Measurements from ENCODE around the gene TP53AIP1. TPM values are rescaled to one million over a fixed set of nuclear protein-coding genes. Genes with fewer than 3 reads are reported as not detected.

The TP53AIP1 gene
- not detected for polyA plus RNA-seq (2013, experiment 1 of 2)
- not detected for polyA plus RNA-seq (2013, experiment 2 of 2)

GRCh38 chr11:128942817-128943427 lies at the start of gene TP53AIP1:
Gene TP53AIP1 (minus strand): TSS chr11:128942871. CDS start chr11:128937818, 5,053 bp downstream.
- Histone ChIP-seq H3K9me3 (ENCODE audit: insufficient read depth, low read depth, low read length) (no peaks in the 10 kb centered on the region), H3K36me3 (ENCODE audit: insufficient read depth, low read length) (no peaks in the 10 kb centered on the region), H3K9ac (ENCODE audit: low read depth, low read length) (no peak within 1 kb of the TSS), H3K27ac (ENCODE audit: low read depth, low read length) (no peak within 1 kb of the TSS), H3K4me1 (ENCODE audit: insufficient read depth, low read length) (no peaks in the 10 kb centered on the region), H3K27me3 (ENCODE audit: insufficient read depth, low read length) (peaks cover 15% of the 10 kb centered on the region; the same call in 1 of the 2 replicates), H3K4me3 (ENCODE audit: low read length) (no peak within 1 kb of the TSS)
- 92% methylated on average over 21 of the region's 21 CpGs for WGBS

- Histone ChIP-seq H3K36me3 (ENCODE audit: insufficient read depth, low read length) (no peaks in the 10 kb centered on the region), H3K4me1 (ENCODE audit: insufficient read depth, low read length) (no peaks in the 10 kb centered on the region), H3K9ac (ENCODE audit: low read depth, low read length) (no peak overlapping the region), H3K4me3 (ENCODE audit: low read length) (no peak overlapping the region), H3K9me3 (ENCODE audit: insufficient read depth, low read depth, low read length) (no peaks in the 10 kb centered on the region), H3K27me3 (ENCODE audit: insufficient read depth, low read length) (no peaks in the 10 kb centered on the region), H3K27ac (ENCODE audit: low read depth, low read length) (no peak overlapping the region)
Measured at GRCh38 chr11:128988242-128988970, 45.7 kb upstream of the TP53AIP1 start.

GRCh38 chr11:128985880-128986279 lies 43.2 kb upstream of the TP53AIP1 start:
- WGBS = 89% methylated on average over 5 of the region's 5 CpGs
- no peaks in the 10 kb centered on the region for H3K9me3 ChIP-seq (ENCODE audit: insufficient read depth, low read depth, low read length)

GRCh38 chr11:128983023-128983422 lies 40.4 kb upstream of the TP53AIP1 start:
- Histone ChIP-seq H3K4me3 (ENCODE audit: low read length) (no peak overlapping the region), H3K27me3 (ENCODE audit: insufficient read depth, low read length) (no peaks in the 10 kb centered on the region), H3K27ac (ENCODE audit: low read depth, low read length) (no peak overlapping the region), H3K9me3 (ENCODE audit: insufficient read depth, low read depth, low read length) (no peaks in the 10 kb centered on the region), H3K4me1 (ENCODE audit: insufficient read depth, low read length) (no peaks in the 10 kb centered on the region), H3K9ac (ENCODE audit: low read depth, low read length) (no peak overlapping the region), H3K36me3 (ENCODE audit: insufficient read depth, low read length) (peaks cover 21% of the 10 kb centered on the region)
- 94% methylated on average over 8 of the region's 8 CpGs for WGBS

More at GRCh38 chr11:128985880-128986279, 43.2 kb upstream of the TP53AIP1 start:
- Histone ChIP-seq H3K27me3 (ENCODE audit: insufficient read depth, low read length) (no peaks in the 10 kb centered on the region), H3K4me3 (ENCODE audit: low read length) (no peak overlapping the region), H3K36me3 (ENCODE audit: insufficient read depth, low read length) (peaks cover 5% of the 10 kb centered on the region), H3K9ac (ENCODE audit: low read depth, low read length) (no peak overlapping the region), H3K4me1 (ENCODE audit: insufficient read depth, low read length) (no peaks in the 10 kb centered on the region), H3K27ac (ENCODE audit: low read depth, low read length) (no peak overlapping the region)

GRCh38 chr11:128981254-128981653 lies 38.6 kb upstream of the TP53AIP1 start:
- no peak overlapping the region for H3K27ac ChIP-seq (ENCODE audit: low read depth, low read length)
- H3K4me1 ChIP-seq (ENCODE audit: insufficient read depth, low read length) = no peaks in the 10 kb centered on the region
- no peaks in the 10 kb centered on the region for H3K27me3 ChIP-seq (ENCODE audit: insufficient read depth, low read length)
- WGBS = 89% methylated on average over 7 of the region's 7 CpGs
- no peaks in the 10 kb centered on the region for H3K9me3 ChIP-seq (ENCODE audit: insufficient read depth, low read depth, low read length)
- H3K4me3 ChIP-seq (ENCODE audit: low read length) = no peak overlapping the region
- no peak overlapping the region for H3K9ac ChIP-seq (ENCODE audit: low read depth, low read length)
- H3K36me3 ChIP-seq (ENCODE audit: insufficient read depth, low read length) = peaks cover 33% of the 10 kb centered on the region

- peaks cover 67% of the 10 kb centered on the region for H3K36me3 ChIP-seq (ENCODE audit: insufficient read depth, low read length)
- WGBS = 95% methylated on average over 13 of the region's 13 CpGs
- no peak overlapping the region for H3K4me3 ChIP-seq (ENCODE audit: low read length)
- H3K9me3 ChIP-seq (ENCODE audit: insufficient read depth, low read depth, low read length) = no peaks in the 10 kb centered on the region
- H3K4me1 ChIP-seq (ENCODE audit: insufficient read depth, low read length) = no peaks in the 10 kb centered on the region
- H3K27me3 ChIP-seq (ENCODE audit: insufficient read depth, low read length) = no peaks in the 10 kb centered on the region
- no peak overlapping the region for H3K9ac ChIP-seq (ENCODE audit: low read depth, low read length)
- H3K27ac ChIP-seq (ENCODE audit: low read depth, low read length) = no peak overlapping the region
Measured at GRCh38 chr11:128970598-128971190, 28.0 kb upstream of the TP53AIP1 start.

- Histone ChIP-seq H3K9ac (ENCODE audit: low read depth, low read length) (no peak overlapping the region), H3K4me3 (ENCODE audit: low read length) (no peak overlapping the region), H3K9me3 (ENCODE audit: insufficient read depth, low read depth, low read length) (no peaks in the 10 kb centered on the region), H3K27me3 (ENCODE audit: insufficient read depth, low read length) (no peaks in the 10 kb centered on the region), H3K27ac (ENCODE audit: low read depth, low read length) (no peak overlapping the region), H3K4me1 (ENCODE audit: insufficient read depth, low read length) (no peaks in the 10 kb centered on the region), H3K36me3 (ENCODE audit: insufficient read depth, low read length) (peaks cover 56% of the 10 kb centered on the region)
- 92% methylated on average over 9 of the region's 9 CpGs for WGBS
Measured at GRCh38 chr11:128968916-128969315, 26.2 kb upstream of the TP53AIP1 start.

- 93% methylated on average over 6 of the region's 6 CpGs for WGBS
- H3K4me3 ChIP-seq (ENCODE audit: low read length) = no peak overlapping the region
- no peaks in the 10 kb centered on the region for H3K9me3 ChIP-seq (ENCODE audit: insufficient read depth, low read depth, low read length)
- peaks cover 45% of the 10 kb centered on the region for H3K36me3 ChIP-seq (ENCODE audit: insufficient read depth, low read length)
- no peak overlapping the region for H3K27ac ChIP-seq (ENCODE audit: low read depth, low read length)
- no peaks in the 10 kb centered on the region for H3K4me1 ChIP-seq (ENCODE audit: insufficient read depth, low read length)
- H3K27me3 ChIP-seq (ENCODE audit: insufficient read depth, low read length) = no peaks in the 10 kb centered on the region
- H3K9ac ChIP-seq (ENCODE audit: low read depth, low read length) = no peak overlapping the region
Measured at GRCh38 chr11:128967578-128967977, 24.9 kb upstream of the TP53AIP1 start.

- H3K4me1 ChIP-seq (ENCODE audit: insufficient read depth, low read length) = no peaks in the 10 kb centered on the region
- no peak overlapping the region for H3K27ac ChIP-seq (ENCODE audit: low read depth, low read length)
- H3K4me3 ChIP-seq (ENCODE audit: low read length) = no peak overlapping the region
- WGBS = 67% methylated on average over 4 of the region's 4 CpGs
- H3K9ac ChIP-seq (ENCODE audit: low read depth, low read length) = no peak overlapping the region
- H3K9me3 ChIP-seq (ENCODE audit: insufficient read depth, low read depth, low read length) = no peaks in the 10 kb centered on the region
- peaks cover 25% of the 10 kb centered on the region for H3K36me3 ChIP-seq (ENCODE audit: insufficient read depth, low read length)
- no peaks in the 10 kb centered on the region for H3K27me3 ChIP-seq (ENCODE audit: insufficient read depth, low read length)
Measured at GRCh38 chr11:128965485-128965884, 22.8 kb upstream of the TP53AIP1 start.

GRCh38 chr11:128964463-128964930 lies 21.8 kb upstream of the TP53AIP1 start:
- WGBS = 78% methylated on average over 7 of the region's 7 CpGs

GRCh38 chr11:128963744-128964325 lies 21.2 kb upstream of the TP53AIP1 start:
- H3K27ac ChIP-seq (ENCODE audit: low read depth, low read length) = no peak overlapping the region
- H3K4me1 ChIP-seq (ENCODE audit: insufficient read depth, low read length) = no peaks in the 10 kb centered on the region
- no peaks in the 10 kb centered on the region for H3K27me3 ChIP-seq (ENCODE audit: insufficient read depth, low read length)
- no peaks in the 10 kb centered on the region for H3K9me3 ChIP-seq (ENCODE audit: insufficient read depth, low read depth, low read length)
- no peak overlapping the region for H3K9ac ChIP-seq (ENCODE audit: low read depth, low read length)
- H3K36me3 ChIP-seq (ENCODE audit: insufficient read depth, low read length) = peaks cover 8% of the 10 kb centered on the region
- 85% methylated on average over 3 of the region's 3 CpGs for WGBS
- H3K4me3 ChIP-seq (ENCODE audit: low read length) = no peak overlapping the region

More at GRCh38 chr11:128964463-128964930, 21.8 kb upstream of the TP53AIP1 start:
- Histone ChIP-seq H3K27ac (ENCODE audit: low read depth, low read length) (no peak overlapping the region), H3K9me3 (ENCODE audit: insufficient read depth, low read depth, low read length) (no peaks in the 10 kb centered on the region), H3K36me3 (ENCODE audit: insufficient read depth, low read length) (peaks cover 15% of the 10 kb centered on the region), H3K4me1 (ENCODE audit: insufficient read depth, low read length) (no peaks in the 10 kb centered on the region), H3K9ac (ENCODE audit: low read depth, low read length) (no peak overlapping the region), H3K4me3 (ENCODE audit: low read length) (no peak overlapping the region), H3K27me3 (ENCODE audit: insufficient read depth, low read length) (no peaks in the 10 kb centered on the region)
